Measurements from ENCODE around the gene USP34. TPM values are rescaled to one million over a fixed set of nuclear protein-coding genes. Genes with fewer than 3 reads are reported as not detected.
A peak's percentile ranks its signal among the peaks of the same experiment; 100 is the strongest.

USP34 gene, protein sequence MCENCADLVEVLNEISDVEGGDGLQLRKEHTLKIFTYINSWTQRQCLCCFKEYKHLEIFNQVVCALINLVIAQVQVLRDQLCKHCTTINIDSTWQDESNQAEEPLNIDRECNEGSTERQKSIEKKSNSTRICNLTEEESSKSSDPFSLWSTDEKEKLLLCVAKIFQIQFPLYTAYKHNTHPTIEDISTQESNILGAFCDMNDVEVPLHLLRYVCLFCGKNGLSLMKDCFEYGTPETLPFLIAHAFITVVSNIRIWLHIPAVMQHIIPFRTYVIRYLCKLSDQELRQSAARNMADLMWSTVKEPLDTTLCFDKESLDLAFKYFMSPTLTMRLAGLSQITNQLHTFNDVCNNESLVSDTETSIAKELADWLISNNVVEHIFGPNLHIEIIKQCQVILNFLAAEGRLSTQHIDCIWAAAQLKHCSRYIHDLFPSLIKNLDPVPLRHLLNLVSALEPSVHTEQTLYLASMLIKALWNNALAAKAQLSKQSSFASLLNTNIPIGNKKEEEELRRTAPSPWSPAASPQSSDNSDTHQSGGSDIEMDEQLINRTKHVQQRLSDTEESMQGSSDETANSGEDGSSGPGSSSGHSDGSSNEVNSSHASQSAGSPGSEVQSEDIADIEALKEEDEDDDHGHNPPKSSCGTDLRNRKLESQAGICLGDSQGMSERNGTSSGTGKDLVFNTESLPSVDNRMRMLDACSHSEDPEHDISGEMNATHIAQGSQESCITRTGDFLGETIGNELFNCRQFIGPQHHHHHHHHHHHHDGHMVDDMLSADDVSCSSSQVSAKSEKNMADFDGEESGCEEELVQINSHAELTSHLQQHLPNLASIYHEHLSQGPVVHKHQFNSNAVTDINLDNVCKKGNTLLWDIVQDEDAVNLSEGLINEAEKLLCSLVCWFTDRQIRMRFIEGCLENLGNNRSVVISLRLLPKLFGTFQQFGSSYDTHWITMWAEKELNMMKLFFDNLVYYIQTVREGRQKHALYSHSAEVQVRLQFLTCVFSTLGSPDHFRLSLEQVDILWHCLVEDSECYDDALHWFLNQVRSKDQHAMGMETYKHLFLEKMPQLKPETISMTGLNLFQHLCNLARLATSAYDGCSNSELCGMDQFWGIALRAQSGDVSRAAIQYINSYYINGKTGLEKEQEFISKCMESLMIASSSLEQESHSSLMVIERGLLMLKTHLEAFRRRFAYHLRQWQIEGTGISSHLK (N-terminal part only)
- total RNA-seq (100 to 1,000 TPM in 1 of 2 donors, 10 to 100 TPM in 1; 86.5 to 108 TPM), polyA plus RNA-seq (ENCODE audit: insufficient read length in 6 of 6) (100 to 1,000 TPM; 138 to 191 (median 162) TPM)
- long read RNA-seq, donor 1, partial matches to known transcripts = 6 of 9 reads
- long read RNA-seq, donor 1, other reads (novel, unspliced or antisense) = 0 of 9 reads
- long read RNA-seq, donor 2, partial matches to known transcripts = 11 of 13 reads
- long read RNA-seq, donor 2, other reads (novel, unspliced or antisense) = 0 of 13 reads
- long read RNA-seq, donor 3 = 0 reads
- long read RNA-seq, donor 4, partial matches to known transcripts = 8 of 9 reads
- long read RNA-seq, donor 4, other reads (novel, unspliced or antisense) = 1 of 9 reads
- long read RNA-seq, donor 5, partial matches to known transcripts = 7 of 8 reads
- long read RNA-seq, donor 5, other reads (novel, unspliced or antisense) = 0 of 8 reads
- long read RNA-seq, donor 6, partial matches to known transcripts = 0 of 1 reads
- long read RNA-seq, donor 6, other reads (novel, unspliced or antisense) = 0 of 1 reads
- long read RNA-seq, donor 7 = 0 reads
- long read RNA-seq, donor 8, partial matches to known transcripts = 7 of 9 reads
- long read RNA-seq, donor 8, other reads (novel, unspliced or antisense) = 0 of 9 reads
- long read RNA-seq, donor 9 = 0 reads
- long read RNA-seq, donor 10, partial matches to known transcripts = 5 of 8 reads
- long read RNA-seq, donor 10, other reads (novel, unspliced or antisense) = 3 of 8 reads
- long read RNA-seq, donor 11, partial matches to known transcripts = 0 of 1 reads
- long read RNA-seq, donor 11, other reads (novel, unspliced or antisense) = 0 of 1 reads
- long read RNA-seq, donor 12, partial matches to known transcripts = 0 of 1 reads
- long read RNA-seq, donor 12, other reads (novel, unspliced or antisense) = 0 of 1 reads

GRCh38 chr2:61470965-61471904 lies at the start of gene USP34:
Gene USP34 (minus strand): TSS chr2:61471087. CDS start chr2:61470692, 395 bp downstream.
- Histone ChIP-seq H3K9me3 (no peaks in the 10 kb centered on the region), H3K27ac (peak within 1 kb of the TSS; percentile 98 to 99), H3K4me1 (peaks cover 8 to 47% of the 10 kb centered on the region in 2 donors), H3K4me3 (peak within 1 kb of the TSS; percentile 86 to 88), H3K36me3 (peaks cover 0 to 23% of the 10 kb centered on the region in 2 donors), H3K27me3 (no peaks in the 10 kb centered on the region)
- TF ChIP-seq, protein P1, sequence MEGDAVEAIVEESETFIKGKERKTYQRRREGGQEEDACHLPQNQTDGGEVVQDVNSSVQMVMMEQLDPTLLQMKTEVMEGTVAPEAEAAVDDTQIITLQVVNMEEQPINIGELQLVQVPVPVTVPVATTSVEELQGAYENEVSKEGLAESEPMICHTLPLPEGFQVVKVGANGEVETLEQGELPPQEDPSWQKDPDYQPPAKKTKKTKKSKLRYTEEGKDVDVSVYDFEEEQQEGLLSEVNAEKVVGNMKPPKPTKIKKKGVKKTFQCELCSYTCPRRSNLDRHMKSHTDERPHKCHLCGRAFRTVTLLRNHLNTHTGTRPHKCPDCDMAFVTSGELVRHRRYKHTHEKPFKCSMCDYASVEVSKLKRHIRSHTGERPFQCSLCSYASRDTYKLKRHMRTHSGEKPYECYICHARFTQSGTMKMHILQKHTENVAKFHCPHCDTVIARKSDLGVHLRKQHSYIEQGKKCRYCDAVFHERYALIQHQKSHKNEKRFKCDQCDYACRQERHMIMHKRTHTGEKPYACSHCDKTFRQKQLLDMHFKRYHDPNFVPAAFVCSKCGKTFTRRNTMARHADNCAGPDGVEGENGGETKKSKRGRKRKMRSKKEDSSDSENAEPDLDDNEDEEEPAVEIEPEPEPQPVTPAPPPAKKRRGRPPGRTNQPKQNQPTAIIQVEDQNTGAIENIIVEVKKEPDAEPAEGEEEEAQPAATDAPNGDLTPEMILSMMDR (IDR thresholded peaks at IDR 0.05) = no peak
- DNase-seq = peak; percentile 93 to 99 (median 96)
- ATAC-seq = peak; percentile 95
- intact Hi-C loops (cut with DNase I) = no loop called here

DNA sequence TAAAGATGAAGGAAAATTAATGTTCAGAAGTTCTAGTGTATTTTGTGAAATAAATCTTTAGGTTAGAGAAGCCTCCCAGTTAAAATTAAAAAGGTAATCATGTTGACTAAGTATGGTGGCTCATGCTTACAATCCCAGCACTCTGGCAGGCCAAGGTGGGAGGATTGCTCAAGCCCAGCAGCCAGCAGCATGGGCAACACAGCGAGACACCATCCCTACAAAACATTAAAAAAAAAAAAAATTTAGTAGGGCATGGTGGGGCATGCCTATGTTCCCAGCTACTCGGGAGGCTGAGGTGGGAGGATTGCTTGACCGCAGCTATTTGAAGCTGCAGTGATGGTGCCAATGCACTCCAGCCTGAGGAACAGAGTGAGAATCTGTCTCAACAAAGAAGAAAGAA lies 49.4 kb upstream of the USP34 start:
- peaks cover 4 to 86% of the 10 kb centered on the region in 2 donors for H3K36me3 ChIP-seq

GRCh38 chr2:61512768-61513398 lies 42.0 kb upstream of the USP34 start:
- no peak for ATAC-seq
- no peaks in the 10 kb centered on the region for H3K9me3 ChIP-seq
- no peak for DNase-seq
- H3K36me3 ChIP-seq = peaks cover 0 to 97% of the 10 kb centered on the region in 2 donors
- peaks cover 0 to 5% of the 10 kb centered on the region in 2 donors for H3K4me1 ChIP-seq
- H3K4me3 ChIP-seq = no peak overlapping the region
- no peaks in the 10 kb centered on the region for H3K27me3 ChIP-seq
- TF ChIP-seq, protein P1 (IDR thresholded peaks at IDR 0.05) = no peak
- no peak overlapping the region for H3K27ac ChIP-seq
- intact Hi-C loops (cut with DNase I) = no loop called here

More for the DNA sequence above, 49.4 kb upstream of the USP34 start:
- no peak for DNase-seq
- no peak for ATAC-seq
- Histone ChIP-seq H3K4me3 (no peak overlapping the region), H3K9me3 (no peaks in the 10 kb centered on the region), H3K27me3 (no peaks in the 10 kb centered on the region), H3K27ac (no peak overlapping the region), H3K4me1 (no peaks in the 10 kb centered on the region)
- TF ChIP-seq, protein P1 (IDR thresholded peaks at IDR 0.05) = no peak
- intact Hi-C loops (cut with DNase I) = no loop called here

Data from left lung (tissue), 14 donors.